SK-N-SH treated with all-trans-retinoic acid at 6 μM for 48 hours (cell line): ENCODE results near the gene RPL41.
A peak's percentile ranks its signal among the peaks of the same experiment; 100 is the strongest.

ENCODE experiments used
- ATAC-seq: fragments of 200-7000 bp; cut with Tn5 transposase; 3 replicates; pipeline ENCODE4 v1.9.1; 2020; ENCODE audit warnings: mild to moderate bottlenecking, moderate library complexity
- BACH2 ChIP-seq: fragments of 250-450 bp; sonication (Bioruptor Pico); IDR thresholded peaks from 2 replicates; pipeline ENCODE4 v1.9.0; 2021; ENCODE audit warnings: mild to moderate bottlenecking, borderline replicate concordance
- CSRNP3 ChIP-seq: fragments of 250-450 bp; sonication (Bioruptor Pico); IDR thresholded peaks from 2 replicates; pipeline ENCODE4 v1.5.1; 2021; ENCODE audit warnings: mild to moderate bottlenecking, moderate library complexity
- ESRRG ChIP-seq: fragments of 250-450 bp; sonication (Bioruptor Pico); IDR thresholded peaks from 2 replicates; pipeline ENCODE4 v1.6.1; 2021; ENCODE audit warnings: mild to moderate bottlenecking
- GLIS3 ChIP-seq: fragments of 250-450 bp; sonication (Bioruptor Pico); IDR thresholded peaks from 2 replicates; pipeline ENCODE4 v1.5.0; 2020; ENCODE audit warnings: mild to moderate bottlenecking, moderate library complexity
- ISL1 ChIP-seq: fragments of 250-450 bp; sonication (Bioruptor Pico); IDR thresholded peaks from 2 replicates; pipeline ENCODE4 v2.1.2; 2022; ENCODE audit warnings: mild to moderate bottlenecking, moderate library complexity
- OSR1 ChIP-seq: fragments of 250-450 bp; sonication (Bioruptor Pico); IDR thresholded peaks from 2 replicates; pipeline ENCODE4 v1.8.0; 2022; ENCODE audit warnings: moderate library complexity, mild to moderate bottlenecking, inconsistent platforms
- PATZ1 ChIP-seq: fragments of 250-450 bp; sonication (Bioruptor Pico); IDR thresholded peaks from 2 replicates; pipeline ENCODE4 v1.8.0; 2020; ENCODE audit warnings: mild to moderate bottlenecking, moderate library complexity, borderline replicate concordance
- RARB ChIP-seq: fragments of 250-450 bp; sonication (Bioruptor Pico); IDR thresholded peaks from 2 replicates; pipeline ENCODE4 v1.8.0; 2021; ENCODE audit warnings: mild to moderate bottlenecking, moderate library complexity
- SNAI2 ChIP-seq: fragments of 250-450 bp; sonication (Bioruptor Pico); IDR thresholded peaks from 2 replicates; pipeline ENCODE4 v1.5.0; 2020; ENCODE audit warnings: mild to moderate bottlenecking, moderate library complexity
- TOX ChIP-seq: fragments of 250-450 bp; sonication (Bioruptor Pico); IDR thresholded peaks from 2 replicates; pipeline ENCODE4 v1.8.0; 2021; ENCODE audit warnings: mild to moderate bottlenecking, moderate library complexity, borderline replicate concordance
- ZC3H10 ChIP-seq: fragments of 250-450 bp; sonication (Bioruptor Pico); IDR thresholded peaks from 2 replicates; pipeline ENCODE4 v1.5.1; 2021; ENCODE audit warnings: mild to moderate bottlenecking, moderate library complexity
- ZFP30 ChIP-seq: fragments of 450-650 bp; formaldehyde crosslinking; IDR thresholded peaks from 2 replicates; pipeline ENCODE4 v1.5.0; 2022; ENCODE audit warnings: mild to moderate bottlenecking, moderate library complexity
- ZNF565 ChIP-seq: fragments of 450-650 bp; formaldehyde crosslinking; conservative IDR thresholded peaks from 2 replicates; pipeline ENCODE4 v1.5.0; 2020; ENCODE audit warnings: low read depth, mild to moderate bottlenecking, moderate library complexity
- ZNF70 ChIP-seq: fragments of 450-650 bp; formaldehyde crosslinking; IDR thresholded peaks from 2 replicates; pipeline ENCODE4 v1.5.0; 2020; ENCODE audit warnings: mild to moderate bottlenecking, moderate library complexity
- ZNF8 ChIP-seq: fragments of 450-650 bp; formaldehyde crosslinking; IDR thresholded peaks from 2 replicates; pipeline ENCODE4 v1.5.0; 2020; ENCODE audit warnings: mild to moderate bottlenecking, moderate library complexity
- TF ChIP-seq, protein P1 (sequence below): fragments of 250-450 bp; sonication (Bioruptor Pico); IDR thresholded peaks from 2 replicates; pipeline ENCODE4 v1.5.0; 2020; ENCODE audit warnings: mild to moderate bottlenecking, moderate library complexity
- TF ChIP-seq, protein P2 (sequence below): fragments of 250-450 bp; sonication (Bioruptor Pico); IDR thresholded peaks from 2 replicates; pipeline ENCODE4 v1.5.1; 2020; ENCODE audit warnings: low read depth, mild to moderate bottlenecking, moderate library complexity

RPL41 gene

GRCh38 chr12:56162468-56163290 is 46.2 kb downstream of the RPL41 start:
- TF ChIP-seq RARB (CRISPR knock-in tag), result 0 out of 2 replicates have a peak, but pooled peaks have one; percentile 21
- TF ChIP-seq BACH2 (CRISPR knock-in tag), result no peak
- no peak for TF ChIP-seq SNAI2

GRCh38 chr12:56163533-56164344 is 47.3 kb downstream of the RPL41 start:
- peak; percentile 2; the same call in 2 of the 3 replicates for ATAC-seq
- TF ChIP-seq TOX (CRISPR knock-in tag), result peak; percentile 38; the same call in 1 of the 2 replicates
- no peak for TF ChIP-seq ISL1 (CRISPR knock-in tag)
- TF ChIP-seq, all 23 proteins: peak for 1

More at GRCh38 chr12:56162468-56163290, 46.2 kb downstream of the RPL41 start:
- no peak for ATAC-seq

DNA sequence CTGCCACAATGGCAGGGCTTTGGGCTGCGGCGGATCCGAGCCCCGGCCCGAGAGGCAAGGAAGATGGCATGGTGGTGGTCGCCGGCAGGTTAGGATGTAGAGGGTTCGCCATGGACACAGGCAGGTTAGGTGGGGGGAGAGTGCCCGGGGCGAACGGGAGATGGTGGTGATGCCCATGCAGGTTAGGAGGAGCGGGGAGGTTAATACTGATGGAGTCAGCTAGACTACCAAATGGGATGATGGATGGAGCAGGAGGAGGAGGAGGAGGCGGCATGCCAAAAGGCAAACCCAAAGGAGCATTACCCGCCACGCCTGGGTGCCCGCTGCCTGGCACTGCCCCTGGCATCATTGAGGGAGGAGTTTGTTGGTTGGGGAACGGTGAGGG is 47.9 kb downstream of the RPL41 start:
- TF ChIP-seq, protein P1, sequence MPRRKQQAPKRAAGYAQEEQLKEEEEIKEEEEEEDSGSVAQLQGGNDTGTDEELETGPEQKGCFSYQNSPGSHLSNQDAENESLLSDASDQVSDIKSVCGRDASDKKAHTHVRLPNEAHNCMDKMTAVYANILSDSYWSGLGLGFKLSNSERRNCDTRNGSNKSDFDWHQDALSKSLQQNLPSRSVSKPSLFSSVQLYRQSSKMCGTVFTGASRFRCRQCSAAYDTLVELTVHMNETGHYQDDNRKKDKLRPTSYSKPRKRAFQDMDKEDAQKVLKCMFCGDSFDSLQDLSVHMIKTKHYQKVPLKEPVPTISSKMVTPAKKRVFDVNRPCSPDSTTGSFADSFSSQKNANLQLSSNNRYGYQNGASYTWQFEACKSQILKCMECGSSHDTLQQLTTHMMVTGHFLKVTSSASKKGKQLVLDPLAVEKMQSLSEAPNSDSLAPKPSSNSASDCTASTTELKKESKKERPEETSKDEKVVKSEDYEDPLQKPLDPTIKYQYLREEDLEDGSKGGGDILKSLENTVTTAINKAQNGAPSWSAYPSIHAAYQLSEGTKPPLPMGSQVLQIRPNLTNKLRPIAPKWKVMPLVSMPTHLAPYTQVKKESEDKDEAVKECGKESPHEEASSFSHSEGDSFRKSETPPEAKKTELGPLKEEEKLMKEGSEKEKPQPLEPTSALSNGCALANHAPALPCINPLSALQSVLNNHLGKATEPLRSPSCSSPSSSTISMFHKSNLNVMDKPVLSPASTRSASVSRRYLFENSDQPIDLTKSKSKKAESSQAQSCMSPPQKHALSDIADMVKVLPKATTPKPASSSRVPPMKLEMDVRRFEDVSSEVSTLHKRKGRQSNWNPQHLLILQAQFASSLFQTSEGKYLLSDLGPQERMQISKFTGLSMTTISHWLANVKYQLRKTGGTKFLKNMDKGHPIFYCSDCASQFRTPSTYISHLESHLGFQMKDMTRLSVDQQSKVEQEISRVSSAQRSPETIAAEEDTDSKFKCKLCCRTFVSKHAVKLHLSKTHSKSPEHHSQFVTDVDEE (CRISPR knock-in tag), result no peak
- TF ChIP-seq ZFP30 (no peak), ZNF70 (CRISPR knock-in tag) (no peak), OSR1 (no peak)
- ATAC-seq, result peak; percentile 3; the same call in 2 of the 3 replicates

DNA sequence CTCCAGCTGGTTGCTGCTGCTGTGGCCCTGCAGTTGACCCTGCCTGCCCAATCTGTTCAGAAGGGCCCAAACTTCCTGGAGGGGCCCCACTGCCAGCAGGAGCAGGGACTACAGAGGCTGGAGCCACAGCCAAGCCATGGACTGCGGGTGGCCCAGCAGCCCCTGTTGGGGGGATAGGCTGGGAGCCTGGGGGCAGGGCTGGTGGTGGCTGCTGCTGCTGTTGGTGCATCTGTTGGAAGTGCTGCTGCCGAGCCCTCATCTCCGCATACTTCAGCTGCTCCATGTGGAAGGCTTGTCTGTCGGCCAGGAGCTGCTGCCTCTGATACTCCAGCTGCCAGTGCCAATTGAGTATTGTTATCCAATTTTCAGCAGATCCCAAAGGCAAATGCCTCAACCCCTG is 48.9 kb downstream of the RPL41 start:
- peak; percentile 2 for ATAC-seq
- TF ChIP-seq, protein P2, sequence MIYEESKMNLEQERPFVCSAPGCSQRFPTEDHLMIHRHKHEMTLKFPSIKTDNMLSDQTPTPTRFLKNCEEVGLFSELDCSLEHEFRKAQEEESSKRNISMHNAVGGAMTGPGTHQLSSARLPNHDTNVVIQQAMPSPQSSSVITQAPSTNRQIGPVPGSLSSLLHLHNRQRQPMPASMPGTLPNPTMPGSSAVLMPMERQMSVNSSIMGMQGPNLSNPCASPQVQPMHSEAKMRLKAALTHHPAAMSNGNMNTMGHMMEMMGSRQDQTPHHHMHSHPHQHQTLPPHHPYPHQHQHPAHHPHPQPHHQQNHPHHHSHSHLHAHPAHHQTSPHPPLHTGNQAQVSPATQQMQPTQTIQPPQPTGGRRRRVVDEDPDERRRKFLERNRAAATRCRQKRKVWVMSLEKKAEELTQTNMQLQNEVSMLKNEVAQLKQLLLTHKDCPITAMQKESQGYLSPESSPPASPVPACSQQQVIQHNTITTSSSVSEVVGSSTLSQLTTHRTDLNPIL (CRISPR knock-in tag), result no peak
- TF ChIP-seq ESRRG (CRISPR knock-in tag) (no peak), ZFP30 (no peak), ZNF565 (no peak), PATZ1 (CRISPR knock-in tag) (no peak), ISL1 (CRISPR knock-in tag) (no peak), ZC3H10 (CRISPR knock-in tag) (no peak), TOX (CRISPR knock-in tag) (no peak), CSRNP3 (CRISPR knock-in tag) (no peak), BACH2 (CRISPR knock-in tag) (no peak), OSR1 (no peak), ZNF8 (no peak), ZNF70 (CRISPR knock-in tag) (no peak), GLIS3 (CRISPR knock-in tag) (no peak), RARB (CRISPR knock-in tag) (no peak), SNAI2 (no peak)
- TF ChIP-seq, protein P1 (CRISPR knock-in tag), result no peak
